T-cell (primary cell): ENCODE results near the gene CSGALNACT2. TPM values are rescaled to one million over a fixed set of nuclear protein-coding genes. Genes with fewer than 3 reads are reported as not detected.

ENCODE experiments used
- ATAC-seq, 4 experiments: fragments of 200-7000 bp in 3 of 4; fragments of 150-1000 bp in 1 of 4; cut with Tn5 transposase; replicated peaks in 1 of 4; 1 replicate in 3 of 4; 2 replicates in 1 of 4; pipeline ENCODE4 v1.10.0; 2021; ENCODE audit warnings: moderate library complexity in 3 of 4, mild to moderate bottlenecking in 2 of 4, moderate number of reproducible peaks in 1 of 4
- CTCF ChIA-PET, 2 donors: fragments of 300-600 bp; sonication (Branson Sonifier 250); formaldehyde crosslinking; loops; one replicate each; lab custom pipeline; 2022; ENCODE audit warnings: antibody characterized with exemption in 2 of 2; lab: Charles Lee
- POLR2A ChIA-PET, 2 donors: fragments of 300-600 bp; sonication (Branson Sonifier 250); formaldehyde crosslinking; loops; one replicate each; lab custom pipeline; 2022; ENCODE audit warnings: antibody characterized with exemption in 2 of 2; lab: Charles Lee
- DNase-seq, 35 experiments: peaks; one replicate each; pipeline versions ENCODE4 v3.0.0 to v3.0.0-alpha.2; 2013 to 2023
- H3K27ac ChIP-seq: one replicate; pipeline ENCODE4 v1.5.1; 2013; ENCODE audit warnings: low read length
- H3K27me3 ChIP-seq, 2 experiments: replicated peaks in 1 of 2; 1 replicate in 1 of 2; 2 replicates in 1 of 2; pipeline versions ENCODE4 v1.6.1 to v1.7.0; 2013; ENCODE audit warnings: low read length in 1 of 2, mixed read lengths in 1 of 2; ENCODE audit not compliant: control insufficient read depth in 2 of 2, insufficient read depth in 2 of 2; ENCODE audit errors: extremely low read depth in 1 of 2
- H3K36me3 ChIP-seq, 2 donors: 1 replicate in 1 of 2; 2 replicates in 1 of 2; pipeline versions ENCODE4 v1.6.1 to v1.7.0; 2013; ENCODE audit warnings: low read length in 1 of 2; ENCODE audit not compliant: control insufficient read depth in 2 of 2, insufficient read depth in 1 of 2; ENCODE audit errors: extremely low read depth in 1 of 2
- H3K4me1 ChIP-seq, 2 experiments: 1 replicate in 1 of 2; 2 replicates in 1 of 2; pipeline versions ENCODE4 v1.6.1 to v1.7.0; 2013; ENCODE audit warnings: low read length in 2 of 2, mixed read lengths in 1 of 2; ENCODE audit not compliant: insufficient read depth in 2 of 2, control insufficient read depth in 1 of 2; ENCODE audit errors: extremely low read depth in 1 of 2
- H3K4me3 ChIP-seq, 2 donors: 1 replicate in 1 of 2; 2 replicates in 1 of 2; pipeline versions ENCODE4 v1.5.1 to v1.7.0; 2013; ENCODE audit warnings: mild to moderate bottlenecking in 2 of 2, low read length in 1 of 2, moderate library complexity in 1 of 2; ENCODE audit not compliant: control insufficient read depth in 1 of 2; ENCODE audit errors: extremely low read depth in 1 of 2
- H3K9me3 ChIP-seq: 2 replicates; pipeline ENCODE4 v1.7.0; 2013
- H3K27ac Mint-ChIP-seq, 2 donors: one replicate each; pipeline ENCODE4 v1.8.0; 2020 to 2021; ENCODE audit warnings: mild to moderate bottlenecking in 2 of 2, mixed read lengths in 2 of 2
- H3K27me3 Mint-ChIP-seq, 2 donors: one replicate each; pipeline ENCODE4 v1.8.0; 2021 to 2022; ENCODE audit warnings: mixed read lengths in 2 of 2
- H3K36me3 Mint-ChIP-seq: one replicate; pipeline ENCODE4 v1.8.0; 2021; ENCODE audit warnings: mixed read lengths
- H3K4me1 Mint-ChIP-seq, 3 donors: one replicate each; pipeline ENCODE4 v1.8.0; 2020 to 2022; ENCODE audit warnings: mixed read lengths in 3 of 3, mild to moderate bottlenecking in 1 of 3
- H3K4me3 Mint-ChIP-seq, 3 donors: one replicate each; pipeline ENCODE4 v1.8.0; 2020 to 2022; ENCODE audit warnings: mild to moderate bottlenecking in 3 of 3, mixed read lengths in 3 of 3, moderate library complexity in 3 of 3
- H3K9me3 Mint-ChIP-seq, 3 donors: one replicate each; pipeline ENCODE4 v1.8.0; 2020 to 2022; ENCODE audit warnings: mixed read lengths in 3 of 3
- WGBS: methylation state at CpG from one replicate; pipeline ENCODE4 v1.1.5; 2013; ENCODE audit warnings: missing lambda C conversion rate; ENCODE audit not compliant: insufficient coverage; 5-methylcytosine and 5-hydroxymethylcytosine counted together
- total RNA-seq, 35 experiments: library from RNA in 6 of 35; stranded (reverse) in 6 of 35; fragments of 120-200 nt in 1 of 35; gene quantifications; one replicate each; pipeline versions ENCODE4 v1.2.1 to v1.2.4 and lab custom pipeline; 2013 to 2026

The CSGALNACT2 gene
- total RNA-seq, 5 donors from 2014 or later (not counting 1 experiment from before 2014, with no cell fraction given): 36.5 to 46.1 (median 41.9) TPM

GRCh38 chr10:43228783-43229207, 90.5 kb downstream of the CSGALNACT2 start:
- peaks cover 13 to 15% of the 10 kb centered on the region in 2 donors for H3K27me3 Mint-ChIP-seq
- no peaks in the 10 kb centered on the region for H3K36me3 Mint-ChIP-seq
- Histone ChIP-seq H3K36me3 (no peaks in the 10 kb centered on the region), H3K27ac (peak overlapping the region; percentile 34), H3K9me3 (no peaks in the 10 kb centered on the region), H3K4me1 (peaks cover 8 to 67% of the 10 kb centered on the region in 2 experiments), H3K4me3 (peak overlapping the region; percentile 56 to 64), H3K27me3 (peaks cover 5 to 38% of the 10 kb centered on the region in 2 experiments)
- DNase-seq: peak in 5 of 35 experiments; percentile 3 to 35 (median 13)
- 22% methylated on average over 23 of the region's 23 CpGs for WGBS
- POLR2A ChIA-PET: no interaction called here
- peak overlapping the region; percentile 79 to 81 (median 80) for H3K4me3 Mint-ChIP-seq
- peaks cover 25 to 61% (median 39%) of the 10 kb centered on the region in 3 donors for H3K4me1 Mint-ChIP-seq
- no peaks in the 10 kb centered on the region for H3K9me3 Mint-ChIP-seq
- CTCF ChIA-PET: no interaction called here
- peak in 1 of 4 experiments; percentile 21 for ATAC-seq
- peak overlapping the region; percentile 34 to 63 for H3K27ac Mint-ChIP-seq

GRCh38 chr10:43229208-43230061, 91.2 kb downstream of the CSGALNACT2 start:
- Histone ChIP-seq H3K4me1 (peaks cover 8 to 67% of the 10 kb centered on the region in 2 experiments), H3K36me3 (no peaks in the 10 kb centered on the region), H3K9me3 (no peaks in the 10 kb centered on the region), H3K4me3 (peak overlapping the region; percentile 56 to 64), H3K27ac (no peak overlapping the region), H3K27me3 (peaks cover 5 to 38% of the 10 kb centered on the region in 2 experiments)
- CTCF ChIA-PET: interaction anchor here in 1 of 2 donors (0.5 kb wide), 1 partner anchor 25 kb away, joined by 4 read pairs; no protein-coding TSS in a partner anchor
- POLR2A ChIA-PET: no interaction called here
- peaks cover 25 to 61% (median 39%) of the 10 kb centered on the region in 3 donors for H3K4me1 Mint-ChIP-seq
- under 1% methylated on average over 99 of the region's 99 CpGs for WGBS
- peak overlapping the region; percentile 79 to 81 (median 80) for H3K4me3 Mint-ChIP-seq
- DNase-seq (peak in 29 of 35 experiments; percentile 7 to 66 (median 33)), ATAC-seq (peak; percentile 61 to 71 (median 68))
- H3K27me3 Mint-ChIP-seq: peaks cover 13 to 15% of the 10 kb centered on the region in 2 donors
- H3K9me3 Mint-ChIP-seq: no peaks in the 10 kb centered on the region
- peak overlapping the region; percentile 34 to 63 for H3K27ac Mint-ChIP-seq
- H3K36me3 Mint-ChIP-seq: no peaks in the 10 kb centered on the region

GRCh38 chr10:43230101-43230908, 92.1 kb downstream of the CSGALNACT2 start:
- ChIA-PET POLR2A (no interaction called here), CTCF (interaction anchor here (0.5 kb wide), 2 partner anchors 26 to 116 kb away, joined by 3 to 4 read pairs; no protein-coding TSS in a partner anchor)
- peak in 4 of 35 experiments; percentile 2 to 18 (median 6) for DNase-seq
- H3K27ac ChIP-seq: peak overlapping the region; percentile 60
- Mint-ChIP-seq H3K4me3 (peak overlapping the region; percentile 21 to 59 (median 50)), H3K36me3 (no peaks in the 10 kb centered on the region), H3K9me3 (no peaks in the 10 kb centered on the region), H3K4me1 (peaks cover 18 to 55% (median 35%) of the 10 kb centered on the region in 3 donors), H3K27ac (peak overlapping the region in 1 of 2 donors; percentile 75), H3K27me3 (peaks cover 13 to 15% of the 10 kb centered on the region in 2 donors)
- ATAC-seq: no peak
- WGBS: 52% methylated on average over 30 of the region's 35 CpGs
- H3K36me3 ChIP-seq: no peaks in the 10 kb centered on the region
- H3K9me3 ChIP-seq: no peaks in the 10 kb centered on the region
- peaks cover 8 to 67% of the 10 kb centered on the region in 2 experiments for H3K4me1 ChIP-seq
- peaks cover 5 to 38% of the 10 kb centered on the region in 2 experiments for H3K27me3 ChIP-seq
- peak overlapping the region in 1 of 2 donors; percentile 18 for H3K4me3 ChIP-seq

GRCh38 chr10:43230909-43231522, 92.8 kb downstream of the CSGALNACT2 start:
- WGBS: 88% methylated on average over 5 of the region's 8 CpGs
- ATAC-seq (peak in 3 of 4 experiments; percentile 2 to 16 (median 5)), DNase-seq (peak in 3 of 35 experiments; percentile 3 to 23 (median 10))
- Mint-ChIP-seq H3K27me3 (peaks cover 13 to 15% of the 10 kb centered on the region in 2 donors), H3K9me3 (no peaks in the 10 kb centered on the region), H3K36me3 (no peaks in the 10 kb centered on the region), H3K27ac (peak overlapping the region; percentile 75 to 76), H3K4me3 (peak overlapping the region; percentile 13 to 59 (median 50)), H3K4me1 (peaks cover 18 to 48% (median 35%) of the 10 kb centered on the region in 3 donors)
- H3K9me3 ChIP-seq: no peaks in the 10 kb centered on the region
- CTCF ChIA-PET: no interaction called here
- H3K36me3 ChIP-seq: no peaks in the 10 kb centered on the region
- H3K27ac ChIP-seq: peak overlapping the region; percentile 60
- H3K27me3 ChIP-seq: peaks cover 5 to 35% of the 10 kb centered on the region in 2 experiments
- H3K4me3 ChIP-seq: no peak overlapping the region
- H3K4me1 ChIP-seq: peaks cover 8 to 61% of the 10 kb centered on the region in 2 experiments
- POLR2A ChIA-PET: no interaction called here

DNA sequence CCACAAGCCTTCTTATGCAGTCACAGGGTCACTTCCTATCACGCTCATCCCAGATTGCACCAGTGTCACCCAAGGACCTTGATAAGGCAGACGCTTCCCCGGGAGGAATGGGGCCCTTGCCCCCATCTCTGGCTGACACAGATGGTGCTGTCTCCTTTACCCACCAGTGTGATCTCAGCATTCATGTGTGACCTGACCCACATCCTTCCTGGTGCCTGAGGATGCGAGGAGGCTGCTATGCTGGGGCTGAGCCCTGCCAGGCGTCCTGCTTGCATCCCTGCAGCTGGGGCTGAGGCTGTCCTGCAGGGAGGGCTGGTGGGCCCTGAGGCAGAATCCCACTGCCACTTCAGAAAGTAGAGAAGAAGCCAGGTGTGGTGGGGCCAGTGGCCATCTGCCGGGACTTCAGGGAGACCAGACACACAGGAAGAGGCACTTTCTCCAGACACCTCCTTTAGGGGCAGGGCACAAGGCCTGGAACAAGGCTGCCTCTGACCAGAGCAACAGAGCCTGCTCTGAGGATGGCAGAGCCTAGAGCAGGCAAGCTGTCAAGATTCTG, 93.4 kb downstream of the CSGALNACT2 start:
- Mint-ChIP-seq H3K9me3 (no peaks in the 10 kb centered on the region), H3K36me3 (no peaks in the 10 kb centered on the region), H3K4me1 (peaks cover 18 to 43% (median 31%) of the 10 kb centered on the region in 3 donors), H3K27me3 (peaks cover 13 to 14% of the 10 kb centered on the region in 2 donors), H3K4me3 (peak overlapping the region; percentile 7 to 50 (median 25)), H3K27ac (peak overlapping the region; percentile 75 to 76)
- no peaks in the 10 kb centered on the region for H3K36me3 ChIP-seq
- DNase-seq (peak in 29 of 35 experiments; percentile 6 to 67 (median 32)), ATAC-seq (peak; percentile 52 to 81 (median 67))
- WGBS: 10% methylated on average over 6 of the region's 6 CpGs
- H3K4me1 ChIP-seq: peaks cover 8 to 55% of the 10 kb centered on the region in 2 experiments
- ChIA-PET CTCF (interaction anchor here in 1 of 2 donors (0.7 kb wide), 2 partner anchors 12 to 102 kb away, joined by 4 to 9 read pairs; no protein-coding TSS in a partner anchor), POLR2A (no interaction called here)
- peak overlapping the region; percentile 60 for H3K27ac ChIP-seq
- peaks cover 5 to 33% of the 10 kb centered on the region in 2 experiments for H3K27me3 ChIP-seq
- no peaks in the 10 kb centered on the region for H3K9me3 ChIP-seq
- no peak overlapping the region for H3K4me3 ChIP-seq
